DMS53 (cell line): ENCODE results near the gene CFAP47.
"Not testable (repeated sequence)": the region's sequence is repeated elsewhere in the genome, so short reads cannot be mapped to it uniquely, and the experiment has no call there.

Experiments used
- DNase-seq: peaks from one replicate; lab custom pipeline; 2025; lab: John Stamatoyannopoulos, UW

Gene CFAP47

GRCh38 chrX:35919536-35920309 is at the start of gene CFAP47:
TSS of gene CFAP47 (plus strand) at chrX:35919734. CDS start at chrX:35919800, 66 bp downstream.
- peak; percentile 96 for DNase-seq

GRCh38 chrX:35880601-35881000 is 38.9 kb upstream of the CFAP47 start:
- no peak for DNase-seq

GRCh38 chrX:35886135-35886534 is 33.4 kb upstream of the CFAP47 start:
- no peak for DNase-seq

- DNase-seq, result peak; percentile 92
Measured at GRCh38 chrX:35890699-35891098, 28.8 kb upstream of the CFAP47 start.

GRCh38 chrX:35986816-35987215 is 67.3 kb downstream of the CFAP47 start:
- DNase-seq, result not testable (repeated sequence)

GRCh38 chrX:36007207-36007606 is 87.7 kb downstream of the CFAP47 start:
- no peak for DNase-seq

GRCh38 chrX:36019125-36019524 is 99.6 kb downstream of the CFAP47 start:
- peak; percentile 4 for DNase-seq

GRCh38 chrX:36035550-36035949 is 116.0 kb downstream of the CFAP47 start:
- no peak for DNase-seq

GRCh38 chrX:36062778-36063177 is 143.2 kb downstream of the CFAP47 start:
- no peak for DNase-seq

GRCh38 chrX:36071061-36071460 is 151.5 kb downstream of the CFAP47 start:
- no peak for DNase-seq

- not testable (repeated sequence) for DNase-seq
Measured at GRCh38 chrX:36075009-36075408, 155.5 kb downstream of the CFAP47 start.

GRCh38 chrX:36083256-36083655 is 163.7 kb downstream of the CFAP47 start:
- peak; percentile 2 for DNase-seq

- DNase-seq, result no peak
Measured at GRCh38 chrX:36087366-36087765, 167.8 kb downstream of the CFAP47 start.

- DNase-seq, result not testable (repeated sequence)
Measured at GRCh38 chrX:36088939-36089338, 169.4 kb downstream of the CFAP47 start.

GRCh38 chrX:36102425-36102824 is 182.9 kb downstream of the CFAP47 start:
- no peak for DNase-seq

- no peak for DNase-seq
Measured at GRCh38 chrX:36116222-36116621, 196.7 kb downstream of the CFAP47 start.

- DNase-seq, result no peak
Measured at GRCh38 chrX:36159254-36159653, 239.7 kb downstream of the CFAP47 start.

GRCh38 chrX:36160081-36160480 is 240.5 kb downstream of the CFAP47 start:
- DNase-seq, result no peak

GRCh38 chrX:36198575-36198974 is 279.0 kb downstream of the CFAP47 start:
- DNase-seq, result peak; percentile 8

GRCh38 chrX:36199928-36200327 is 280.4 kb downstream of the CFAP47 start:
- DNase-seq, result no peak

GRCh38 chrX:36214924-36215323 is 295.4 kb downstream of the CFAP47 start:
- DNase-seq, result peak; percentile 86

- no peak for DNase-seq
Measured at GRCh38 chrX:36218801-36219200, 299.3 kb downstream of the CFAP47 start.

- not testable (repeated sequence) for DNase-seq
Measured at GRCh38 chrX:36234840-36235528, 315.4 kb downstream of the CFAP47 start.
